ENCODE data around the gene PPP2R2C. TPM values are rescaled to one million over a fixed set of nuclear protein-coding genes. Genes with fewer than 3 reads are reported as not detected.

PPP2R2C gene
- total RNA-seq, 4 donors from 2014 or later = 0.50 to 2.7 (median 1.4) TPM

GRCh38 chr4:6308899-6309643 lies 163.3 kb downstream of the PPP2R2C start:
- peaks cover 10 to 16% (median 13%) of the 10 kb centered on the region in 4 donors for H3K4me1 ChIP-seq
- H3K4me3 ChIP-seq = peak overlapping the region; percentile 55 to 71 (median 61)
- peak overlapping the region; percentile 38 to 74 (median 48) for H3K27ac ChIP-seq (replicated peaks in 1 of 4)
- H3K9me3 ChIP-seq = no peaks in the 10 kb centered on the region
- no peak for DNase-seq (ENCODE audit: extremely low spot score)
- H3K36me3 ChIP-seq = peaks cover 2 to 14% (median 11%) of the 10 kb centered on the region in 4 donors
- WGBS = 12% methylated on average over 23 of the region's 65 CpGs
- H3K27me3 ChIP-seq = peaks cover 0 to 7% (median 0%) of the 10 kb centered on the region in 4 donors
- no peak for TF ChIP-seq POLR2A (IDR thresholded peaks at IDR 0.05; ENCODE audit: low read depth)
- TF ChIP-seq CTCF (IDR thresholded peaks at IDR 0.05) = peak in 1 of 3 experiments; percentile 14
- no peak for TF ChIP-seq EP300 (IDR thresholded peaks at IDR 0.05)
- peak in 1 of 2 donors; percentile 6 for TF ChIP-seq POLR2AphosphoS5 (IDR thresholded peaks at IDR 0.05)
- intact Hi-C loops (cut with DNase I) = no loop called here

DNA sequence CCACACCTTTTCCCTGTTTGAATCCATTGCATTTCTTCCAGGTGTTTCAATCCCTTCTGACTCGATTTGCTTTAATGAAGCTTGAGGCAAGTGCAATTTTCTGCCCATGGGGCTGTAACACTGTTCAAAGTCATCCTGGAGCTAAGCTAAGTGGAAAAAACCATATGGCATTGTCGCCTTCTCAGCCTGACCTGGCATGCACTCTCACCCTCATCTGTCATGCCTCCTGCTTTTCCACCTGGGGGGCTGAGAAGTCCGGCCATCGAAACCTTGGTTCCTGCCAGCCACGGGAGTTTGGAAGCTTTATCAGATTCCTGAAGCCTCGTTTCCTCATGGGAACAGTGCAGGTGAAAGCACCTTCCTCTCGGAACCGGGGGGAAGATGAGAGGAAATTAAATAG lies 164.5 kb downstream of the PPP2R2C start:
- intact Hi-C loops (cut with DNase I) = no loop called here
- Histone ChIP-seq H3K27ac (replicated peaks in 1 of 4) (no peak overlapping the region), H3K36me3 (peaks cover 12 to 25% (median 23%) of the 10 kb centered on the region in 4 donors), H3K4me1 (peaks cover 10 to 16% (median 13%) of the 10 kb centered on the region in 4 donors), H3K4me3 (no peak overlapping the region), H3K27me3 (peaks cover 0 to 7% (median 0%) of the 10 kb centered on the region in 4 donors), H3K9me3 (no peaks in the 10 kb centered on the region)
- no peak for DNase-seq (ENCODE audit: extremely low spot score)
- TF ChIP-seq CTCF (IDR thresholded peaks at IDR 0.05) (no peak), POLR2AphosphoS5 (IDR thresholded peaks at IDR 0.05) (no peak), POLR2A (IDR thresholded peaks at IDR 0.05; ENCODE audit: low read depth) (no peak), EP300 (IDR thresholded peaks at IDR 0.05) (no peak)
- 74% methylated on average over 8 of the region's 8 CpGs for WGBS

GRCh38 chr4:6307230-6307629 lies 165.2 kb downstream of the PPP2R2C start:
- H3K4me3 ChIP-seq = no peak overlapping the region
- TF ChIP-seq CTCF (IDR thresholded peaks at IDR 0.05) (no peak), POLR2AphosphoS5 (IDR thresholded peaks at IDR 0.05) (no peak), EP300 (IDR thresholded peaks at IDR 0.05) (no peak), POLR2A (IDR thresholded peaks at IDR 0.05; ENCODE audit: low read depth) (no peak)
- peaks cover 14 to 32% (median 29%) of the 10 kb centered on the region in 4 donors for H3K36me3 ChIP-seq
- peaks cover 10 to 16% (median 13%) of the 10 kb centered on the region in 4 donors for H3K4me1 ChIP-seq
- DNase-seq (ENCODE audit: extremely low spot score) = no peak
- intact Hi-C loops (cut with DNase I) = no loop called here
- H3K27me3 ChIP-seq = peaks cover 0 to 7% (median 0%) of the 10 kb centered on the region in 4 donors
- no peak overlapping the region for H3K27ac ChIP-seq (replicated peaks in 1 of 4)
- WGBS = 81% methylated on average over 11 of the region's 12 CpGs
- no peaks in the 10 kb centered on the region for H3K9me3 ChIP-seq

- intact Hi-C loops (cut with DNase I) = no loop called here
- 95% methylated on average over 4 of the region's 5 CpGs for WGBS
- peaks cover 0 to 7% (median 0%) of the 10 kb centered on the region in 4 donors for H3K27me3 ChIP-seq
- no peak overlapping the region for H3K27ac ChIP-seq (replicated peaks in 1 of 4)
- H3K4me3 ChIP-seq = no peak overlapping the region
- H3K4me1 ChIP-seq = peaks cover 10 to 16% (median 13%) of the 10 kb centered on the region in 4 donors
- H3K9me3 ChIP-seq = no peaks in the 10 kb centered on the region
- TF ChIP-seq EP300 (IDR thresholded peaks at IDR 0.05) (no peak), POLR2A (IDR thresholded peaks at IDR 0.05; ENCODE audit: low read depth) (no peak), CTCF (IDR thresholded peaks at IDR 0.05) (no peak), POLR2AphosphoS5 (IDR thresholded peaks at IDR 0.05) (no peak)
- H3K36me3 ChIP-seq = peaks cover 23 to 41% (median 39%) of the 10 kb centered on the region in 4 donors
- no peak for DNase-seq (ENCODE audit: extremely low spot score)
Observed at GRCh38 chr4:6306299-6306698, 166.1 kb downstream of the PPP2R2C start.
